Choroid plexus epithelial cell (primary cell): ENCODE data around the gene MACC1.
"Not testable (repeated sequence)": the region's sequence is repeated elsewhere in the genome, so short reads cannot be mapped to it uniquely, and the experiment has no call there.

Experiments used
- DNase-seq: peaks from one replicate; pipeline ENCODE4 v3.0.0-alpha.2; 2010; ENCODE audit warnings: low read depth
- H3K4me3 ChIP-seq: 2 replicates; pipeline ENCODE4 v1.5.1; 2011; ENCODE audit warnings: low read depth, mild to moderate bottlenecking, control low read depth, low read length, moderate library complexity
- CTCF ChIP-seq: conservative IDR thresholded peaks from 2 replicates; pipeline ENCODE4 v1.5.1; 2011; ENCODE audit warnings: low read depth, mild to moderate bottlenecking, control low read depth, inconsistent platforms, low read length, moderate library complexity

The MACC1 gene

GRCh38 chr7:20136647-20137046 lies 80.5 kb downstream of the MACC1 start:
- no peak for TF ChIP-seq CTCF

DNA sequence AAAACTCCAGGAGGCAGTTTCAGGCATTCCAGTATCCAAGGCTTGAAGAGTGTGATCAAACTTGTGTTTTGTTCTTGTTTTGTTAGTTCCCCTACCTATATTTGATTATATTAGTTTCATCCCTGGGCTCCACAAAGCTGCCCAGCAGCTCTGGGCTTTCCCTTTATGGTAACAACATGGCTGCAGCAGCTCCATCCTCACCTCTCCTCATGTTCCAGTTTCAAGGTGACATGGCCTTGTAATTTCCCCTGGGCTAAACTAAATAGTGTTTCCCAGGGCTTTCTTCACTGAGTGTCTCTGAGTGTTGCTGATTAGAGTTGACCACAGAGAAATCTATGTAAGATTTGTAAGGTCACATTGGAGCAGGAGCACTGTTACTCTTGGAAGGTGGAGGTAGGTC lies 83.4 kb downstream of the MACC1 start:
- no peak overlapping the region for H3K4me3 ChIP-seq
- TF ChIP-seq CTCF = no peak
- no peak for DNase-seq

More at GRCh38 chr7:20136647-20137046, 80.5 kb downstream of the MACC1 start:
- no peak for DNase-seq
- H3K4me3 ChIP-seq = no peak overlapping the region

GRCh38 chr7:20132585-20132984 lies 84.6 kb downstream of the MACC1 start:
- no peak for DNase-seq
- no peak overlapping the region for H3K4me3 ChIP-seq
- TF ChIP-seq CTCF = no peak

DNA sequence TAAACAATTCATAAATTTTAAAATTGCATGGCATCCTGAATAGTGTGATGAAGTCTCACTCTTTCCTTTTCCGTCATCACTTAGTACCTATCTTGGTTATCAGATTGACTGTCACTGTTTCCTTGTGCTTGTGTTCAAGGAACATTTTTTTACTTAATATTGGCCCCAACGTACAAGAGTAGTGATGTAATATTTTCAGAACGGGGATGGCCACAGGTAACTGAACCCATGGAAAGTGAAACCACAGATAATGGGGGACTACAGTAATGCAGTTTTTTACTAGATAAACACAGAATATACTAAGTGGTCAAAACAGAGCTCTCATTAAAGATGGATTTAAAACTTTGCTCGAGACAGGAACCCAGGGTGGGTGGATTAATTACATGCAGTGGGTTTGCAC lies 85.4 kb downstream of the MACC1 start:
- no peak for TF ChIP-seq CTCF
- no peak for DNase-seq
- H3K4me3 ChIP-seq = no peak overlapping the region

DNA sequence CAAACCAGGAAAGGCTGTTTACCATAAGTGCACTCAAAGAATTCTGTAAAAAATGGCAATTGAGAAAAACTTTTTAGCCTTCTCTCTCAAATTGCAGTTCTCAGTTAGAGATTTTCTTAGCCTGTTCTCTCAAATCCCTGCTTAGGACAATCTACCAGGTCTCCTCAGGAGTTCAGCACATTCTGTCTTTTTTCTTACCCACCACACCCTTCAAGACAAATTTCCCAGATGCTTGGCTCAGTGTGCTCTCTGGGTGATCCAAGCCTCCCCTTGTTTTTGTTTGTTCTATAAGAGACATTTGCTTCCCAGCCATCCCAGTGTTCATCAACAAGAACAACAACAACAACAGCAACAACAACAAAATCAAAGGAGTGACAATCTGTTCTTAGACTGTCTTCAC lies 87.3 kb downstream of the MACC1 start:
- DNase-seq = no peak
- H3K4me3 ChIP-seq = no peak overlapping the region
- no peak for TF ChIP-seq CTCF

DNA sequence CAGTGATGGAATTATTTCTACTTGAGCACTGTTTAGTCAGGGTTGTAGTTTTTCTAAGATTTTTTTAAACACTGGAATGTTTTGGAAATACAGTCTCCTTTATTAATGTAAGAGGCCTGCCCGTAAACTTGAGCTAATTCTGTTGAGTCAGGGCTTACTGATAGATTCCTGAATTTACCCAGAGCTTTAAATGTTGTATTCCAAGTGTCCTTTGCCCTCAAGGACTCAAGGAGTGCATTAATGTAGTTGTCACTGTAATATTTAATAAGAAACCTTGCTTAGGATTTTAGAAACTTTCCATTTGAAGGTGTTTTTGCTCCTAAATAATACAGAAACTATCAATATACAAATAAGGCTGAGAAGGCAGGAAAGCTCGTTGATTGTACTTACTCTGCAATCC lies 89.2 kb downstream of the MACC1 start:
- TF ChIP-seq CTCF = no peak
- DNase-seq = no peak
- H3K4me3 ChIP-seq = no peak overlapping the region

- not testable (repeated sequence) for H3K4me3 ChIP-seq, DNase-seq
Measured at GRCh38 chr7:20126060-20126459, 91.1 kb downstream of the MACC1 start.

DNA sequence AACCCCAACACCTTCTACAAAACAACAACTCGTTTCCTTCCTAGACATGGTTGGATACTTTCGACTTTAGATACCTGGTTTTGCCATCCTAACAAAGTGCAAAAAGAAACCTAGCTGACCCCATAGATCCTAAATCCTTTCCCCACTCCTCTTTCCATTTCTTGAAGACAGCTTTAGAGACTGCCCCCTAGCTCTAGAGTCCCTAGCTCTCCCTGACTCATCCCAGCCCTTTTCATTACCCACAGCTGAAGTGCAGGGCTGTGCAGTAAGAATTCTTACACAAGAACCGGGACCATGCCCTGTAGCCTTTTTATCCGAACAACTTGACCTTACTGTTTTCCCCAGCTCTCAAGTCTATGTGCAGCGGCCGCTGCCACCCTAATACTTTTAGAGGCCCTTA lies 93.1 kb downstream of the MACC1 start:
- not testable (repeated sequence) for DNase-seq

GRCh38 chr7:20122653-20123316 lies 94.4 kb downstream of the MACC1 start:
- not testable (repeated sequence) for DNase-seq, H3K4me3 ChIP-seq

More for the DNA sequence above, 93.1 kb downstream of the MACC1 start:
- H3K4me3 ChIP-seq = not testable (repeated sequence)
